ENCODE measurements around the gene TBC1D30.

The TBC1D30 gene

GRCh38 chr12:64796205-64796845 lies 28.1 kb upstream of the TBC1D30 start:
- Histone ChIP-seq H3K36me3 (ENCODE audit: low read depth) (no peaks in the 10 kb centered on the region), H3K9me3 (ENCODE audit: severe bottlenecking) (no peaks in the 10 kb centered on the region), H3K4me1 (ENCODE audit: insufficient read depth, poor library complexity, severe bottlenecking) (peaks cover 4% of the 10 kb centered on the region), H3K27ac (ENCODE audit: poor library complexity, severe bottlenecking) (no peak overlapping the region), H3K27me3 (ENCODE audit: insufficient read depth, poor library complexity, severe bottlenecking) (no peaks in the 10 kb centered on the region), H3K4me3 (ENCODE audit: severe bottlenecking) (no peak overlapping the region)
- ATAC-seq (ENCODE audit: low read depth) (peak; percentile 91), DNase-seq (ENCODE audit: low spot score) (no peak)
- TF ChIP-seq, protein P1, sequence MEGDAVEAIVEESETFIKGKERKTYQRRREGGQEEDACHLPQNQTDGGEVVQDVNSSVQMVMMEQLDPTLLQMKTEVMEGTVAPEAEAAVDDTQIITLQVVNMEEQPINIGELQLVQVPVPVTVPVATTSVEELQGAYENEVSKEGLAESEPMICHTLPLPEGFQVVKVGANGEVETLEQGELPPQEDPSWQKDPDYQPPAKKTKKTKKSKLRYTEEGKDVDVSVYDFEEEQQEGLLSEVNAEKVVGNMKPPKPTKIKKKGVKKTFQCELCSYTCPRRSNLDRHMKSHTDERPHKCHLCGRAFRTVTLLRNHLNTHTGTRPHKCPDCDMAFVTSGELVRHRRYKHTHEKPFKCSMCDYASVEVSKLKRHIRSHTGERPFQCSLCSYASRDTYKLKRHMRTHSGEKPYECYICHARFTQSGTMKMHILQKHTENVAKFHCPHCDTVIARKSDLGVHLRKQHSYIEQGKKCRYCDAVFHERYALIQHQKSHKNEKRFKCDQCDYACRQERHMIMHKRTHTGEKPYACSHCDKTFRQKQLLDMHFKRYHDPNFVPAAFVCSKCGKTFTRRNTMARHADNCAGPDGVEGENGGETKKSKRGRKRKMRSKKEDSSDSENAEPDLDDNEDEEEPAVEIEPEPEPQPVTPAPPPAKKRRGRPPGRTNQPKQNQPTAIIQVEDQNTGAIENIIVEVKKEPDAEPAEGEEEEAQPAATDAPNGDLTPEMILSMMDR (IDR thresholded peaks at IDR 0.05; ENCODE audit: poor library complexity, severe bottlenecking), result peak; percentile 96

GRCh38 chr12:64797156-64797555 lies 27.3 kb upstream of the TBC1D30 start:
- no peak for DNase-seq (ENCODE audit: low spot score)
- no peaks in the 10 kb centered on the region for H3K27me3 ChIP-seq (ENCODE audit: insufficient read depth, poor library complexity, severe bottlenecking)
- H3K36me3 ChIP-seq (ENCODE audit: low read depth), result no peaks in the 10 kb centered on the region
- H3K4me1 ChIP-seq (ENCODE audit: insufficient read depth, poor library complexity, severe bottlenecking), result peaks cover 4% of the 10 kb centered on the region
- no peak overlapping the region for H3K27ac ChIP-seq (ENCODE audit: poor library complexity, severe bottlenecking)
- TF ChIP-seq, protein P1 (IDR thresholded peaks at IDR 0.05; ENCODE audit: poor library complexity, severe bottlenecking), result no peak
- no peaks in the 10 kb centered on the region for H3K9me3 ChIP-seq (ENCODE audit: severe bottlenecking)
- ATAC-seq (ENCODE audit: low read depth), result no peak
- H3K4me3 ChIP-seq (ENCODE audit: severe bottlenecking), result no peak overlapping the region

GRCh38 chr12:64798165-64798564 lies 26.3 kb upstream of the TBC1D30 start:
- H3K27me3 ChIP-seq (ENCODE audit: insufficient read depth, poor library complexity, severe bottlenecking), result no peaks in the 10 kb centered on the region
- no peak overlapping the region for H3K27ac ChIP-seq (ENCODE audit: poor library complexity, severe bottlenecking)
- TF ChIP-seq, protein P1 (IDR thresholded peaks at IDR 0.05; ENCODE audit: poor library complexity, severe bottlenecking), result no peak
- no peak overlapping the region for H3K4me3 ChIP-seq (ENCODE audit: severe bottlenecking)
- ATAC-seq (ENCODE audit: low read depth) (no peak), DNase-seq (ENCODE audit: low spot score) (no peak)
- peaks cover 4% of the 10 kb centered on the region for H3K4me1 ChIP-seq (ENCODE audit: insufficient read depth, poor library complexity, severe bottlenecking)
- no peaks in the 10 kb centered on the region for H3K9me3 ChIP-seq (ENCODE audit: severe bottlenecking)
- H3K36me3 ChIP-seq (ENCODE audit: low read depth), result no peaks in the 10 kb centered on the region

DNA sequence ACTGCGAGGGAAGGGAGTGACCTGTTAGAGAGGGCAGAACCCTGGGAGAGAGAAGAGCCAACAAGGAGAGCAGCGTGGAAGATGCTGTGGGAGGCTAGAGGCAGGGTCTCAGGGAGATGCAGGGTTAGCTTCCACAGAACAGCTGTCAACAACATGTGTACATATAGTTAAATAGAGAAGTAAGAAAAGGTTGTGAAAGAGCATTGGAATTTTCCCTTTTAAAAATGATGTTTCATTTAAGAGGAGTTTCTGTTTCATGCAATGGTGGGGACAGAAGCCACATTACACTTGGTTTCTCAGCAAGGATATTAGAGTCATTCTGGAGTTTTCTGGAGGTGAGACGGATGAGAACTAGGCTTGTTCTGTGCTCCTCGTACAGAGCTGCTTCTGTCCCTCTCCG lies 23.8 kb upstream of the TBC1D30 start:
- DNase-seq (ENCODE audit: low spot score) (no peak), ATAC-seq (ENCODE audit: low read depth) (no peak)
- TF ChIP-seq, protein P1 (IDR thresholded peaks at IDR 0.05; ENCODE audit: poor library complexity, severe bottlenecking), result no peak
- no peaks in the 10 kb centered on the region for H3K27me3 ChIP-seq (ENCODE audit: insufficient read depth, poor library complexity, severe bottlenecking)
- no peaks in the 10 kb centered on the region for H3K36me3 ChIP-seq (ENCODE audit: low read depth)
- no peak overlapping the region for H3K27ac ChIP-seq (ENCODE audit: poor library complexity, severe bottlenecking)
- peaks cover 4% of the 10 kb centered on the region for H3K4me1 ChIP-seq (ENCODE audit: insufficient read depth, poor library complexity, severe bottlenecking)
- H3K9me3 ChIP-seq (ENCODE audit: severe bottlenecking), result no peaks in the 10 kb centered on the region
- no peak overlapping the region for H3K4me3 ChIP-seq (ENCODE audit: severe bottlenecking)

- no peak overlapping the region for H3K27ac ChIP-seq (ENCODE audit: poor library complexity, severe bottlenecking)
- no peak overlapping the region for H3K4me3 ChIP-seq (ENCODE audit: severe bottlenecking)
- no peaks in the 10 kb centered on the region for H3K9me3 ChIP-seq (ENCODE audit: severe bottlenecking)
- TF ChIP-seq, protein P1 (IDR thresholded peaks at IDR 0.05; ENCODE audit: poor library complexity, severe bottlenecking), result no peak
- no peaks in the 10 kb centered on the region for H3K4me1 ChIP-seq (ENCODE audit: insufficient read depth, poor library complexity, severe bottlenecking)
- ATAC-seq (ENCODE audit: low read depth) (peak; percentile 76; the same call in 2 of the 3 replicates), DNase-seq (ENCODE audit: low spot score) (no peak)
- no peaks in the 10 kb centered on the region for H3K27me3 ChIP-seq (ENCODE audit: insufficient read depth, poor library complexity, severe bottlenecking)
- H3K36me3 ChIP-seq (ENCODE audit: low read depth), result no peaks in the 10 kb centered on the region
Observed at GRCh38 chr12:64801381-64801780, 23.1 kb upstream of the TBC1D30 start.

Measured in RWPE2 (cell line).